ENCODE measurements around the gene GRIFIN.
A peak's percentile ranks its signal among the peaks of the same experiment; 100 is the strongest.

GRIFIN gene

GRCh38 chr7:2431260-2431867 is 44.8 kb downstream of the GRIFIN start:
- DNase-seq = peak; percentile 53

- no peak for DNase-seq
Observed at GRCh38 chr7:2425749-2426148, 50.4 kb downstream of the GRIFIN start.
